GM04504 (cell line): ENCODE measurements around the gene RAB28.
"Not testable (repeated sequence)": the region's sequence is repeated elsewhere in the genome, so short reads cannot be mapped to it uniquely, and the experiment has no call there.

Experiments
- DNase-seq: peaks from one replicate; pipeline ENCODE4 v3.0.0-alpha.2; 2012; ENCODE audit warnings: low read depth

Gene RAB28

GRCh38 chr4:13449590-13449989, 34.5 kb downstream of the RAB28 start:
- no peak for DNase-seq

GRCh38 chr4:13445841-13446790, 38.0 kb downstream of the RAB28 start:
- DNase-seq: no peak

GRCh38 chr4:13441506-13441905, 42.6 kb downstream of the RAB28 start:
- no peak for DNase-seq

GRCh38 chr4:13436962-13437361, 47.2 kb downstream of the RAB28 start:
- no peak for DNase-seq

GRCh38 chr4:13432453-13432852, 51.7 kb downstream of the RAB28 start:
- no peak for DNase-seq

GRCh38 chr4:13430834-13431568, 53.1 kb downstream of the RAB28 start:
- DNase-seq: no peak

GRCh38 chr4:13427599-13428325, 56.4 kb downstream of the RAB28 start:
- no peak for DNase-seq

GRCh38 chr4:13415068-13415785, 68.9 kb downstream of the RAB28 start:
- no peak for DNase-seq

GRCh38 chr4:13413729-13414437, 70.3 kb downstream of the RAB28 start:
- DNase-seq: no peak

- DNase-seq: no peak
Measured at GRCh38 chr4:13411942-13412341, 72.2 kb downstream of the RAB28 start.

- no peak for DNase-seq
Measured at GRCh38 chr4:13409324-13409723, 74.8 kb downstream of the RAB28 start.

- not testable (repeated sequence) for DNase-seq
Measured at GRCh38 chr4:13406156-13406555, 78.0 kb downstream of the RAB28 start.

GRCh38 chr4:13403833-13404232, 80.3 kb downstream of the RAB28 start:
- DNase-seq: no peak

- DNase-seq: no peak
Measured at GRCh38 chr4:13403326-13403725, 80.8 kb downstream of the RAB28 start.

- peak; percentile 2 for DNase-seq
Measured at GRCh38 chr4:13399257-13399656, 84.9 kb downstream of the RAB28 start.

GRCh38 chr4:13396161-13396560, 88.0 kb downstream of the RAB28 start:
- no peak for DNase-seq

- DNase-seq: not testable (repeated sequence)
Measured at GRCh38 chr4:13389901-13390300, 94.2 kb downstream of the RAB28 start.

- no peak for DNase-seq
Measured at GRCh38 chr4:13386405-13387107, 97.6 kb downstream of the RAB28 start.

- no peak for DNase-seq
Measured at GRCh38 chr4:13384055-13384454, 100.1 kb downstream of the RAB28 start.

GRCh38 chr4:13378973-13379759, 105.0 kb downstream of the RAB28 start:
- no peak for DNase-seq
